Measurements from ENCODE around the gene PRKCH.

The PRKCH gene

DNA sequence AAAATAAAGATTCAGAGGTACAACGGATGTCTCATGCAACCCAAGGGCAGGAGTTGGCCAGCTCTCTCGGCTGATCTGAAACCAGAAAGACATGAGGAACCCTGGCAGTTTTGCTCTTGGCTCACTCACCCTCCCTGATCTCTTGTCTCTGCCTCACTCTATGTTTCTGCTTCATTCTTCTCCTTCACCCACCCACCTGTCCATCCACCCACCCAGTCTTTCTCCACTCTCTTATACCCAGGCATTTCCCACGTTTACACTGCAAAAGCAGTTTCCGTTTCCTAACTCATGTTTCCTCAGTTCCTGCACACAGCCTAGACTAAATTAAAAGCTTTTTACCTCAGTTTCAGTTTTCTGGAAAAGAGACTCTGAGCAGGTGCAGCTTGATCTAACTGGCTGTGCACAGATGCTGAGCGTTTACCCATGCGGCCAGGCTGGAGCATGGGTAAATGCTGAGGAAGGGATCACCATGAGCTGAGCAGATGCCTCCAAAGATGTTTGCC lies 157.6 kb downstream of the PRKCH start:
- DNase-seq: no peak

DNA sequence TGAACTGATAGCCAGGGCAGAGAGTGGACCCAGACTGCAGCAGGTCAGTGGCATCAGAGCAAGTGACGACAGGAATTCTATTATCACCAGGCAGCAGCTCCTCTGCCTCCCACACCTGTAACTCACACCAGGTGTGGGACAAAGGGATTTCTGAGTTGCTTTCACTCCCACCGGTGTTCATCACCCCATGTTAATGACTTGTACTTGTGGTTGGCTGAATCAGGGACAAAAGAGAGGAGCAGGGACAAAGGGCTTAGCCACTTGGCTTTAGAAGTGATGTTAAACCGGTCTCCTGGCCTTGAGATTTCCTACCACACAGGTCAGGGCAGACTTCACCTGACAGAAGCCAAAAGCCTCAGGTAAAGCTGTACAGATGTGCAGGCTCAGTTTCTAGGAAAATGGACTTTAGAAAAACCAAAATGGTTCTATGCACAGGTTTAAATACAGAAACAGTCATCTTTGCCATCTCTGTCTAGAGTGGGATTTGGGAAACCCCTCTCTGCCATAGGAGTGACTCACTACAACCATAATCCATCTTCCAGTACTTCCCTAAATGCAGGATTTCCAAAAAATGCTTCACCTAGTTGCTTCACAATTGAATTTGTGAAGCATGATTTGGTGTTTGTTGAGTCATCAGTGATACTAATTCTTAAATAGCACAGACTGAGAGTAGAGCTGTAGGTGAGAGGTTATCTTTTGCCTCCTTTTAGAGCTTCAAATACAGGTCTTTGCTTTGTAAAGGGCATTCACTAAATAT lies 158.5 kb downstream of the PRKCH start:
- no peak for DNase-seq

DNA sequence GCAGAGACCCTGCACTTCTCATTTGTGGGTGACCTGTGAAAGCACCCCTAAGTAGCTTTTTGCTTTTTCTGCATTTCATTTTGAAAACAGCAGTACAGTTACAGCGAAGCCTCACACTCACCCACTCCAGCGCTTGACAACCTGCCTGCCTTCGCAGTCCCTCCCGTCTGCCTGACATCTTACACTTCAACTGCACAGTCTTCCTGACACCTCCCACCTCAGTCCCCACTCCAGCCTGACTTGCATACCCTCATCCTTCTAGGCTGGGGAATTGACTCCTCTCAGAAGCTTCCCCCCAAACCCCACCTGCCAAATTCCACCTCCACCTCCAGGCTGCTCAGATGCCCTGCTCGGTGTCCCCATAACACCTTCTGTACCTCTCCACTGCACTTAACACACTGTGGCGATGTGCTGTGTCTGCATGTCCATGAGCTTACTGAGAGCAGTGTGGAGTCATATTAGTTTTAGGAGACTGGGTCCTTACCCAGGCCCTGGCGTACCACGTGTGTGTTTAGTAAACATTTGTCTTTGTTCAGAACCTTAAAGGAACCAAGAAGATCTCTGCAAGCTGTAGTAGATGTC lies 159.4 kb downstream of the PRKCH start:
- DNase-seq: no peak

DNA sequence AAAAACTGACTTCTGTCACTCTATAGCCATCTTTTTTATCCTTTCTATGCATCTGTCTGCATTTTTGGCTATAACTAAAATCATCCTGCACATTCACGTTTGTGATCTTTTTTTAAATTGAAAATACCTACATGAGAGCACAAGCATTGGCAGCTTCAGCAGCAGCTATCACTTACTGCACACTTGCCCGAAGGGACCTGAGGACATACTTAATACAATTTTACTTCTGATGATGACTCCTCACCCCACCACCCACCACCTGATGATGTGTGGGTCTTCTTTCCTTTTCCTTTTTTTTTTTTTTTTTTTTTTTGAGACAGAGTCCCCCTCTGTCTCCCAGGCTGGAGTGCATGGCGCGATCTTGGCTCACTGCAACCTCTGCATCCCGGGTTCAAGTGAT lies 160.3 kb downstream of the PRKCH start:
- DNase-seq: no peak

DNA sequence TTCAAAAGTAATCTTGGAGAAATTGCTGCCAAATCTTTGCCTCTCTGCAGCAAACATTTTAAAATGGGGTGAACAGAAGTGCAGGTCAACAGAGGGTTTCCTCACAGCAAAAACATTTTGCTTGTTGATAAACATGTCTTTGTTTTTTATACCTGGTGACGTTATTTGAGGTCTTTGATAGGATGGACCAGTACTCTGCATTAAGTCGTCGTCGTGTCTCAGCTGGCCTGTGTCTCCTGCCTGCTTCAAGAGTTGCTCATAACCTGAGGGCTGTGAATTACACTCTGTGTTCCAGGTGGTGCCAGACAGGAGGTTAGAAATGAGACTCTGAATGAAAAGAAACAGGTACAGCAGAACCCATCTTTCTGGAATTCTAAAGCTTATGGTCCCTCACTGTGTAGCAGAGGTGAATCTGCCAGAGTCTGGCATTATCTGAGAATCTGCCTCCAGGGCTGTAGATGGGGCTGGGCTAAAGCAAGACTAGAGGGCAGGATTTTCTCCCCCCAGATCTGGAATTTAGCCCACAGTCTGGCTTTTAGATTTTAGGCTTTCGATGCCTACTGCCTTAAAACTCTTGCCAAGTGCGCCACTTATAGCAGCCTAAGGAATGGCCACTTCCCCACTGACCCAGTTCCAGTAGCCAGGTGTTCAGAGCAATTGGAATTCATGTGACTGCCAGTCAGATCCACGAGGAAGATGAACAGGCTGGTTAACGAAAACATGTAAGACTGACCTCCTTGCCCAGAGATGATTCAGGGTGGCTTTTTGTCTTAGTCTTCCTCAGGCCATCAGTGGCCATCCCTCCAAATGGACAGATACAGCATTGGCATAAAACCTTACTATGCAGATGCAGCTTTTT lies 161.2 kb downstream of the PRKCH start:
- DNase-seq: no peak

DNA sequence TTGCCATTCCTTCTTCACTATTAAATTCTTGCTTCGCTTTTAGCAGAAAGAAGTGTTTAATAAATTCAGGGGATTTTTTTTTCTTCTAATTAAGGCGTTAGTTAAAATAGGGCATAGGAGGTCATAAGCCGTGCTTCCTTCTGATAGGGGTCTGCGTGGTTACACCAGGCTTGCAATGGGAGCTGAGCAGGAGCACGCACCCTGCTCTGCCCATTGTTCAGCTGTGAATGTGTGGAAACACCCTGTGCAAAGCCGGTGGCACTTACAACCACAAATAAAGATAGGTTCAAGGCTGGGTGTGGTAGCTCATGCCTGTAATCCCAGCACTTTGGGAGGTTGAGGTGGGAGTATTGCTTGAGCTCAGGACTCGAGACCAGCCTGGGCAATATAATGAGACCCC lies 162.1 kb downstream of the PRKCH start:
- no peak for DNase-seq

DNA sequence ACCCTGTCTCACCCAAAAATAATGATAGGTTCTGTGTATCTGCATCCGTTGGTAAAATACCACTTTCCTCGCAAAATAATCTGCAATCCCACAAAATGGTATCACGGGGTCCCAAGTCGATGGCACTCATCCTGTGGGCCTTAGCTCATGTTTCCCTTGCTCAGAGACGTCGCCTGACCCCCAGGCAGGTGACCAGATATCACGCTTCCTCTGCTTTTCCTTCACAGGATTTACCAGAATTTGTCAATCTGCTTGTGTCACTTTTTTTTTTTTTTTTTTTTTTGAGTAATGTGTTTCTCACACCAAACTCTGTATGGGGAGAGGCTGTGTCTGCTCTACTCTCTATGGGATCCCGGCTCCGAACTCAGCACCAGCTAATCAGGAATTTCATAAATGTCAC lies 162.7 kb downstream of the PRKCH start:
- DNase-seq: no peak

DNA sequence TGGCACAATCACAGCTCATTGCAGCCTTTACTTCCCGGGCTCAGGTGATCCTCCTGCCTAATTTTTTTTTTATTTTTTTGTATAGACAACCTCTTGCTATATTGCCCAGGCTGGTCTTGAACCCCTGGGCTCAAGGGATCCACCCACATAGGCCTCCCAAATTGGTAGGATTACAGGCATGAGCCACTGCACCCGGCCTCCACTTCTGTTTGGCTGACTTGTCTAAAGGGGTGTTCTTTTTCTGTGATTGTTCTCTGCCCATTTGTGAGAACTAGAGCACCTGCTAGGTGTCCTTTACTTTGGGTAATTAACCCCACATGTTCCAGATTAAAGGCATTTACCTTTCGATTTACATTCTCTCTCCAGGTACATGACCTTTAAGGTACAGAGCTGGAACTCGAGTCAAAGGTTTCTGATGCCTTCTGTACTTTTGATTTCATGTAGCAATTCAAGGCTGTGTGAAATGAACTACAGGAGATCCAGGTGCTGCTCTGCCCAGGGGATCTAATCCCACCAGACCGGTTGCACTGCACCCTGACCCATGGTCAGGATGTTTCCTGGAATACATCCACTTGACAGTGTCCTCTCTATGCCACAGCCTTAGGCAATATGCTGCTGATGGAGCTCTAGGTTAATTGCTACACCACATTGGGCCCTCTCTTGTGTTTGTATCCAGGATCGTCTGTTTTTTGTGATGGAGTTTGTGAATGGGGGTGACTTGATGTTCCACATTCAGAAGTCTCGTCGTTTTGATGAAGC lies 163.6 kb downstream of the PRKCH start:
- DNase-seq: no peak

DNA sequence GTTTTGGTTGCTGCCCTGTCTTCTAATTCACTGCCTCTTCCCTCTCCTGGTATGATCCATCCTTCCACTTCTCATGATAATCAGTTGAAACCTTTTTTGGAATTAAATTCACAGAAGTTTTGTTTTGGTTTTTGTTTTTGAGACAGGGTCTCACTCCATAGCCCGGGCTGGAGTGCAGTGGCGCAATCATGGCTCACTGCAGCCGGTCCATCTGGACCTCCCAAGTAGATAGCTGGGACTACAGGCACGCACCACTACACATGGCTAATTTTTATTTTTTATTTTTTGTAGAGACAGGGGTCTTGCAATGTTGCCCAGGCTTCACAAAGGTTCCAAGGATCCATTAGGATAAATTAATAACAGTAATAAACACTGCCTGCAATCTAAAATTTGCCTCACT lies 164.3 kb downstream of the PRKCH start:
- DNase-seq: no peak

DNA sequence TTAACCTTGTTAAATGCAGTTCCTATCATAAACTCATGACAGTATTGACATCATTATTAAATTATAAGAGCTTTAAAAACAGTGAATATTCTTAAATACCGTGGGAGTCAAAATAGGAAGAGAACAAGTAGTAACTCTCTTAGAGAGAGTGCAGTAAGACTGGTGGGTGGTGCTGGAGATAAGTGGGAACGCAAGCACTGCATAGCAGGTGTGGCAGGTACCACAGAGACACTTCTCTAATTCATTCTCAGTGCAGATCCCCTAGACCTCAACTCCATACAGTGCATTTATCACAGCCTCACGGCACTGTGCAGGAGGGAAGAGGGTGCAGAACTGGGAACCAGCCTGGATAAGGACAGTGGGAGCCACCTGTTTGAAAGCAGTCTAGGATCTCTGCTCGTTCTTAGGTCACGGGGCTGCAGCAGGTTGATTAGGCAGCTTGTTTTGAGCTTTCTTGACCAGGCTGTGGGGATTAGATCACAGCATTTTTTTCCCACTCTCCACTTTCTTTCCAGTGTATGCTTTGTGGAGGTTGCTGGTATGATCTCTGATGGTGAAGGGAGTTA lies 165.6 kb downstream of the PRKCH start:
- DNase-seq: no peak

DNA sequence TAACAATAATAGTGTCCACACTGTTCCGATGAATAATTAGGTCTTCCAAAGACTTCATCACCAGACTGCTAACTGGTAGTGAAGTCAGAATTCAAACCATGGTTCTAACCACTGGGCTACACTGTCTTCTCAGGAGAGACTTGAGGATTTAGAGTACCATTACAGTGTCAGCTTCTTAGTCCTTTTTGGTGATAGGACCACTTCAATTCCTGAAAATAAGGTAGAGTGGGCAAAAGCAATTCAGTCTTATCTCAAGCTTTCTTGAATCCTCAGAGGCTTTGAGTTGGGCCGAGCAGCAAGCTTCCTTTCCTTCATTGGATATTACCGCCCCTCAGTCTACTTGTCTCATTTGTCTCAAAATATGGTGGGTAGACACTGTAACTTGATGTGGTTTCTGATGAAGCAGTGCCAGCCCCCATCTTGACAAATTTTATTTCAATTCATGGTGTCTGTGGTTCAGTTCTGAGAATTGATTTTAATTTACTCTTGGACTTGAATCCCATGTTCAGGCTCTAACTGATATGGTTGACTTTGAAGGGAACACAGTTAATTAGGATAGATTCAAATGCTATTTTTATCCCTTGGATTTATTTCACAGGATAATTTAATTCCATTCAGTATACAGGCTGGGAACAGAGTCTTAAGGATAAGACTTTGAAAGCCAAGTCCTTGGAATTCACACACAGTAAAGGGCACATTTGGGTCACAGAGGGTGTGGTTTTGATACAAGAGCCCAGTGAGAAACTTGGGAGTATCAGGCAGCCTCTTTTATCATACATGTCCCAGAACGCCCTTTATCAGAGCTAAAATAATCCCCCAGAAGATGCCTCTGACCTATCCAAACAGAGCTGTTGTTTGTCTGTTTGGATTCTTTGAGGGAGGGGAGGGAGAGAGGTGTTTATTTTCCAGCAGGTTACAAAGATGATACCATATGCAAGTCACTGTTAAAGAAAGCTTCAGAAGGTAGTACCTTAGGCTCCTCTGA lies 167.3 kb downstream of the PRKCH start:
- no peak for DNase-seq

DNA sequence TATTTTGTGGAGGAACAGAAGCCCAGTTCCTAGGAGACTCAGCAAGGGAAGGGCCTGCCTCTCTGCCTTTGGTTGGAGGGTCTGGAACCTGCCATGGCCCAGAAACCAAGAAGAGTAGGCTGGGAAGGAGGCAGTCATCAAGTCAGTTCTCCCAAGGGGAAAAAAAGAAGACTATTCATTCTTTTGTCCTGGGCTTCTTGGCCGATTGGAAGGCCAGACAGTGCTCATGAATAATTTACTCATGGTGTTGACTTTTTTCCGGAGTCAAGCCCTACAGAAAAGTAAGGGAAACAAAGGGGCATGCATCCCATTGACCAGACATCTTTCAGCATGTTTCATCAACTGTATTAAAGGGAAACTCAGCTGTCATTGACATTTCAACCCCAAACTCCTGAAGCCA lies 168.1 kb downstream of the PRKCH start:
- no peak for DNase-seq

DNA sequence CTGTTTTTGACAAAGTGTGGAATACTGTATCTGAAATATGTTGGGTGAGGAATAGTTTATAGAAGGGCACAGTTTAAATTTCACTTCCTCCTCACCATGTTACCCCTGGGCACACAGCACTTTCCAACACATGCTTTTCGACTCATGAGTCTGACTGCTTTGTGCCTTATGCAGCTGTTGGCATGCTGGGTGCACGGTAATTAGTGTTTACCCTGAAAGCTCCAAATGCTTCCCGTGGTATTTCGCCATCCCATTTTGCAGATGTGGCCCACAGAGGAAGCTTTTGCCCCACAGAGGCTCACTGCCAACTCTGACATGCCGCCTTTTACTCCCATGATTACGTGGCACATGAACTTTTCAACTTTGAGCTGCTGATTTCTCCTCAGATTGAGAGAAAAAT lies 168.6 kb downstream of the PRKCH start:
- DNase-seq: no peak

DNA sequence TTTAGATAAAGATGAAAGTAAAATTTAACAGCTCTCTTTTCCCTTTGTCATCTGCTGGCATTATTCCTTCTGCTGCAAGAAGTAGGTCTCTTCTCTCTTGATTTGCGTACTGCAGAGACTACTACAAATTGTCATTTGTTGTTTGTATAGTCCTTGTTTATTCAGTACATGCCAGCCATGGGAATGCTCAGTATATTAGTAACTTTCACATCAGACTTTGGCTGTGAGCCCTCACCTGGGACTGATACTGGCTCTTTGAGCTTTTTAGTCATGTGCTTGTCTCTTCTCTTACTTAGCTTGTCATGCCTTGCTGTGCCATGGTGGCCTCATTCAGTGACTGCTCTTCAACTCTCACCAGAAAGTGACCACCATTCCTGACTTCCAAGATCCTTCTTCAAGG lies 169.8 kb downstream of the PRKCH start:
- no peak for DNase-seq

DNA sequence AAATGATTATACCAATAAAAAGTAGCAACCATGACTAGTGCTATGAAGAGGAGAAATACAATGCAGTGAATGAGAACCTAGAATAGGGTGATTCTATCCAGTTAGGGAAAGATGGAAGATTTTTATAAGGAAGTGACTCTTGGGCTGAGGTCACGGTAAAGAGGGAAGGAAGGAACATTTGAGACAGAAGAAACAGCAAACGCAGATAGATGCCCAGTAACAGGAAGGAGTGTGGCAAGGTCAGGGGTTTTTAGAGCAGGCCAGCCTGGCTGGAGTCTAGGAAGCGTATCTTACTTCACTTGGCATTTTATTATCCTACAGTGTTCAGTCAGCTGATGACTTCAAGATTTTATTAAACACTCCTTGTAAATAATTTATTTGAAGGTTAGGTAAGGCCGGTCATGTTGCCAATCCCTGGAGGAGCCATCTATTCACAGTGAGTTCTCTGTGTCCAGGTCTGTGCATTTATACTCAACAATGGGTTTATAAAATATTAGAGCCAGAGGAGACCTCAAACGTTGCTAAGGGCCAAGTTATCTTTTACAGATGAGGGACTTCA lies 170.6 kb downstream of the PRKCH start:
- DNase-seq: no peak

DNA sequence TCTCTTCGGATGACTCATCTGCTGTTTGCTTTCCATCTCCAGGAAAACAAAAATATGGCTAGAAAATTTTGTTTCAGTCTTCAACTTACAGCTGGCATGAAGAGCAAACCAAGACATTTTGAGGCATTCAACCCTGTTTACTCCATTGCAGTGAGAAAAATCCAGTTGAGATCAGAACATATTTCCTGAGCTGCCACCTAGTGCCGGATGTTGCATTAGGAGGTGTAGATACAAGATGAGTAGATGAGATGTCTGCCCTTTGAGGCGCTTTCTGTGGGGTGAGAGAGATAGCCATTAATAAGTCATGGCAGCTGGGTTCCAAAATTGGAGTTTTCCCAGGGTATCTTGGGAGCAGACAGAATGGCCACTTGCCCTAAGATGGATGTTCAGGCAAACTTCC lies 171.1 kb downstream of the PRKCH start:
- DNase-seq: no peak

DNA sequence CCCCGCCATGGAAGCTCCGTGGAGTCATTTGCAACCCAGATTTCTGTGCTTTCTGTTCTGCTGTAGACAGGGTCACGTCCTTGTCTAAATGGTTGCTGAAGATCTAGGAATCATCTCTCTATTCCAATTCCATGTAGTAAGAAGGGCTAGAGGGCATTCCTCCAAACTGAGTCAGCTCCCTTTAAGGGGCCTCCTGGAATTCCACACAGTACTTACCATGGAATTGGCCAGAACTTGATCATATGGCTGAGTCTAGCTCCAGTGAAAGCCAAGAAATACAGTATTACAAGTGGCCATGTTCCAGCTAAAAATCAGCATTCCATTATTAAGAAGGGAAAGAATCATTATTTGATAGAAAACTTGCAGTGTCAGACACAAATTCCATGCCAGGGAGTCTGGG lies 171.9 kb downstream of the PRKCH start:
- DNase-seq: no peak

DNA sequence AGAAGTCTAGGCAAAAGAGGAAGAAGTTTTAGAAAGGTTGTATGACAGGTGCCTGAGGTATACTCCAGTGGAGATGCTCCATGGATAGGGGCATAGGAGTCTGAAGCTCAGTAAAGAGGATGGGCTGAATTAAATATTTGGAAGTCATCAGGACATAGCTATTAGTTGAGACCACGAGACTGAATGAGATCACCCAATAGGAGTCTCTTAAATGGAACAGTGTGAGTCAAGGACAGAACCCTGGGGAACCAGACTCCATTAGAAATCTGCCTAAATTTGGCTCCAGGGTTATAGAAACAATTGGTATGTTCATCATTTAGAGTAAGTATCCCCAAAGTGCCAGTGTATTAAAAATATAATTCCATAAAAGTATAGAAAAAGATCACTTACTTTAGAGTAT lies 172.6 kb downstream of the PRKCH start:
- no peak for DNase-seq

DNA sequence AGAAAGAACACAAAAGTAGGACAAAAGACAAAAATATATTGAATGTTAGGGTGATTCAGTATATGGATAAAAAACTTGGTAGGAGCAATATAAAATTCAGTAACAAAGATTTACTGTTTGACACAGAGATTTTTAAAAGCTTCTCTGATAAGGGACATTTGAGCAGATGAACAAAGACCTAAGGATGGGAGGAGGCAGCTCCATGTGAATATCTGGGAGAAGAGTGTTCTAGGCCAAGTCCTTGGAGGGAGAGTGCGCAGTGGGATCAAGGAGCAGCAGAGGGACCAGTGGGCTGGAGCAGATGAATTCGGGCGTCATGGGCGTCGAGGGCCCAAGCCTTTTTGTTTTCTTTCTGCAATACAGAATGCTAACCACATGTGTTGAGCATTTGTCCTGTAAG lies 174.4 kb downstream of the PRKCH start:
- DNase-seq: no peak

DNA sequence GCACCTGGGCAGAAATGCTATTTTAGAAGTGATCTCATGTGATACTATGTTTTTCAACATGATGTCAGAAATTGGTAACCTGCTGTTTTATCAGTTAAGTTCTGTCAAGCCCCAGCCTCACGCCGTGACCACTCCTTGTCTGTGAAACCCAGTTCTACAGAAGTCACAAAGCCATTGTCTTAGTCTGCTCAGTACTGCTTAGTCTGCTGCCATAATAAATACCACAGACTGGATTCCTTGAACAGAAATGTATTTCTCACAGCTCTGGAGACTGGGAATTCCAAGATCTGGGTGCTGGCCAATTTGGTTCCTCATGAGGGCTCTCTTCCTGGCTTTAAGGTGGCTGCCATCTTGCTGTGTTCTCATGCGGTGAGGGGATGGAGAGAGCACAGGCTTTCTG lies 176.9 kb downstream of the PRKCH start:
- DNase-seq: no peak

DNA sequence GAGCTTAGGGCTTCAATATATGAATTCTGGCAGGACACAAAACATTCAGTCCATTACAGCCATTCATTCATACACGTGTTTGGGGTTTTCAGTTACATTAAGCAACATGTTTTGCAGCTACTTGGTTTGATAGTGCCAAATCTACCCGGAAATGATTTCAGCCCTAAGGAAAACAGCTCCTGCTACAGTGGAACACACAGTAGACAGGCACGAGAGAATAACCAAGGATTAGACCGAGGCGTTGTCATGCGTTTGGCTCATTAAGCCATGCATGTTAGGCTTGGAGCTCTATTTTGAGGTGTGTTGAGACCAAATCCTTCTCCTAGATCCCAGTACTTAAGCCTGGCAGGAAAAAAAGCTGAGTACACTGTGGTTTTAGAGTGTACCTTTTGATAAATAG lies 177.4 kb downstream of the PRKCH start:
- no peak for DNase-seq

Data from NCI-H2171 (cell line).